Liver (tissue), 9 donors: ENCODE data around the gene PACS1. TPM values are rescaled to one million over a fixed set of nuclear protein-coding genes. Genes with fewer than 3 reads are reported as not detected.

Source experiments
- DNase-seq: peaks from one replicate; pipeline ENCODE4 v3.0.0-alpha.2; 2017; ENCODE audit warnings: low spot score
- H3K27ac ChIP-seq, 2 donors: one replicate each; pipeline ENCODE4 v1.7.0; 2013; ENCODE audit warnings: inconsistent platforms in 2 of 2, low read length in 2 of 2, control low read depth in 1 of 2, low read depth in 1 of 2, mild to moderate bottlenecking in 1 of 2
- H3K27me3 ChIP-seq, 4 donors: one replicate each; pipeline versions ENCODE4 v1.6.1 to v1.7.0; 2013; ENCODE audit warnings: low read length in 3 of 4, inconsistent platforms in 1 of 4, mild to moderate bottlenecking in 1 of 4, moderate library complexity in 1 of 4; ENCODE audit not compliant: control insufficient read depth in 4 of 4, insufficient read depth in 4 of 4
- H3K36me3 ChIP-seq, 4 donors: one replicate each; pipeline versions ENCODE4 v1.6.1 to v1.7.0; 2013; ENCODE audit warnings: low read length in 3 of 4, mild to moderate bottlenecking in 3 of 4, low read depth in 1 of 4, moderate library complexity in 1 of 4; ENCODE audit not compliant: control insufficient read depth in 4 of 4, insufficient read depth in 3 of 4
- H3K4me1 ChIP-seq, 4 donors: one replicate each; pipeline versions ENCODE4 v1.6.1 to v1.7.0; 2013; ENCODE audit warnings: low read length in 3 of 4, mild to moderate bottlenecking in 3 of 4, moderate library complexity in 1 of 4; ENCODE audit not compliant: control insufficient read depth in 4 of 4, insufficient read depth in 4 of 4
- H3K4me3 ChIP-seq, 3 donors: one replicate each; pipeline versions ENCODE4 v1.6.1 to v1.7.0; 2013; ENCODE audit warnings: low read length in 3 of 3, control low read depth in 1 of 3, low read depth in 1 of 3, mild to moderate bottlenecking in 1 of 3
- H3K9ac ChIP-seq, 2 donors: one replicate each; pipeline ENCODE4 v1.7.0; 2013; ENCODE audit warnings: low read length in 2 of 2, mild to moderate bottlenecking in 2 of 2, moderate library complexity in 2 of 2, control low read depth in 1 of 2, low read depth in 1 of 2
- H3K9me3 ChIP-seq, 4 donors: one replicate each; pipeline versions ENCODE4 v1.6.1 to v1.7.0; 2013; ENCODE audit warnings: low read length in 3 of 4; ENCODE audit not compliant: control insufficient read depth in 4 of 4
- EGR1 ChIP-seq, 2 donors: IDR thresholded peaks; 2 replicates each; pipeline ENCODE4 v1.6.1; 2016 to 2018; ENCODE audit warnings: antibody characterized with exemption in 2 of 2, low read depth in 2 of 2
- FOXA1 ChIP-seq: IDR thresholded peaks from 2 replicates; pipeline ENCODE4 v1.6.1; 2016; ENCODE audit warnings: antibody characterized with exemption
- FOXA2 ChIP-seq: IDR thresholded peaks from 2 replicates; pipeline ENCODE4 v1.6.1; 2016; ENCODE audit warnings: antibody characterized with exemption
- GABPA ChIP-seq, 2 donors: IDR thresholded peaks in 1 of 2; conservative IDR thresholded peaks in 1 of 2; 2 replicates each; pipeline ENCODE4 v1.6.1; 2016; ENCODE audit warnings: antibody characterized with exemption in 2 of 2, mild to moderate bottlenecking in 1 of 2, moderate library complexity in 1 of 2
- HNF4A ChIP-seq, 2 donors: conservative IDR thresholded peaks; 2 replicates each; pipeline ENCODE4 v1.6.1; 2016; ENCODE audit warnings: antibody characterized with exemption in 2 of 2, mild to moderate bottlenecking in 2 of 2
- JUND ChIP-seq, 2 donors: IDR thresholded peaks; 2 replicates each; pipeline ENCODE4 v1.6.1; 2016; ENCODE audit warnings: antibody characterized with exemption in 2 of 2
- NR2F2 ChIP-seq: IDR thresholded peaks from 2 replicates; pipeline ENCODE4 v1.6.1; 2016; ENCODE audit warnings: antibody characterized with exemption
- RAD21 ChIP-seq, 2 donors: IDR thresholded peaks; 2 replicates each; pipeline ENCODE4 v1.6.1; 2016; ENCODE audit warnings: antibody characterized with exemption in 2 of 2, mild to moderate bottlenecking in 2 of 2
- RXRA ChIP-seq, 2 donors: IDR thresholded peaks; 2 replicates each; pipeline ENCODE4 v1.6.1; 2017 to 2018; ENCODE audit warnings: antibody characterized with exemption in 2 of 2, mild to moderate bottlenecking in 1 of 2
- SP1 ChIP-seq: IDR thresholded peaks from 2 replicates; pipeline ENCODE4 v1.6.1; 2018; ENCODE audit warnings: antibody characterized with exemption, mild to moderate bottlenecking
- TAF1 ChIP-seq: conservative IDR thresholded peaks from 2 replicates; pipeline ENCODE4 v1.6.1; 2016; ENCODE audit warnings: antibody characterized with exemption, mild to moderate bottlenecking
- YY1 ChIP-seq: IDR thresholded peaks from 2 replicates; pipeline ENCODE4 v1.6.1; 2016; ENCODE audit warnings: antibody characterized with exemption, mild to moderate bottlenecking
- WGBS: extraction: QIAGEN DNeasy Blood & Tissue Kit; methylation state at CpG from one replicate; pipeline ENCODE4 v1.1.7; 2013; 5-methylcytosine and 5-hydroxymethylcytosine counted together
- polyA plus RNA-seq, 2 donors: library from polyadenylated mRNA; stranded (reverse) in 1 of 2; unstranded in 1 of 2; fragments of 200-250 nt in 1 of 2; fragments of >200 nt in 1 of 2; fragmentation: Nextera tagmentation in 1 of 2; extraction: Ambion mirVana in 1 of 2; gene quantifications; one replicate each; pipeline versions ENCODE4 v1.2.1 to v1.2.3, GENCODE V29; 2013 to 2015
- total RNA-seq, 2 donors: library from RNA; depleted of rRNA; stranded (reverse); fragments of >200 nt; gene quantifications; one replicate each; pipeline ENCODE4 v1.2.3, GENCODE V29; 2014
- TF ChIP-seq, protein P1 (sequence below): IDR thresholded peaks from 2 replicates; pipeline ENCODE4 v1.6.1; 2016; ENCODE audit warnings: antibody characterized with exemption
- TF ChIP-seq, protein P2 (sequence below): IDR thresholded peaks from 2 replicates; pipeline ENCODE4 v1.6.1; 2016; ENCODE audit warnings: antibody characterized with exemption
- TF ChIP-seq, protein P3 (sequence below): IDR thresholded peaks from 2 replicates; pipeline ENCODE4 v1.6.1; 2016; ENCODE audit warnings: antibody characterized with exemption, mild to moderate bottlenecking
- TF ChIP-seq, protein P4 (sequence below): fragments of 150-350 bp; IDR thresholded peaks from 2 replicates; pipeline ENCODE4 v1.5.1; 2017; ENCODE audit warnings: improper control_type of control experiment, low read depth, low read length; ENCODE audit not compliant: missing input control
- donor health status: healthy.
- donor health status: healthy.
- donor health status: healthy.
- donor health status: healthy.
- donor health status: healthy.

Gene PACS1
- total and polyA plus RNA-seq, 4 donors, result 2.7 to 9.1 (median 7.3) TPM

DNA sequence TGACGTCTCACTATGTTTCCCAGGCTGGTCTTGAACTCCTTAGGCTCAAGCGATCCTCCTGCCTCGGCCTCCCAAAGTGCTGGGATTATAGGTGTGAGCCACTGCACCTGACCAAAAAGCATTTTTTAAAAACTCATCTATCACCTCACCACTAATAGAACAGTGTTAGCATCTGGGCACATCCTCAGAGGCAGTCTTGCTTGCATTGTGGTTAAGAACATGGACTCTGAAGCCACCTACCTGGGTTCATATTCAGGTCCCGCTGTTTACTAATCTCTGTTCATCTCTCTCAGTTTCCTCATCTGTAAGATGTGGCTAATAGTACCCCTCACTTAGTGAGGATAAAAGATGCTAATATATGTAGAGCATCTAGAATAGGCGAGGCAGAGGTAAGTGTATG, 90.6 kb downstream of the PACS1 start:
- no peak overlapping the region for H3K27ac ChIP-seq
- no peak for DNase-seq
- H3K9me3 ChIP-seq, result no peaks in the 10 kb centered on the region
- H3K36me3 ChIP-seq, result no peaks in the 10 kb centered on the region
- no peaks in the 10 kb centered on the region for H3K27me3 ChIP-seq
- 97% methylated on average over 5 of the region's 5 CpGs for WGBS
- H3K4me1 ChIP-seq, result no peaks in the 10 kb centered on the region
- H3K4me3 ChIP-seq, result no peak overlapping the region
- no peak overlapping the region for H3K9ac ChIP-seq
- TF ChIP-seq JUND (IDR thresholded peaks at IDR 0.05), result no peak
- no peak for TF ChIP-seq TAF1
- TF ChIP-seq, protein P1, sequence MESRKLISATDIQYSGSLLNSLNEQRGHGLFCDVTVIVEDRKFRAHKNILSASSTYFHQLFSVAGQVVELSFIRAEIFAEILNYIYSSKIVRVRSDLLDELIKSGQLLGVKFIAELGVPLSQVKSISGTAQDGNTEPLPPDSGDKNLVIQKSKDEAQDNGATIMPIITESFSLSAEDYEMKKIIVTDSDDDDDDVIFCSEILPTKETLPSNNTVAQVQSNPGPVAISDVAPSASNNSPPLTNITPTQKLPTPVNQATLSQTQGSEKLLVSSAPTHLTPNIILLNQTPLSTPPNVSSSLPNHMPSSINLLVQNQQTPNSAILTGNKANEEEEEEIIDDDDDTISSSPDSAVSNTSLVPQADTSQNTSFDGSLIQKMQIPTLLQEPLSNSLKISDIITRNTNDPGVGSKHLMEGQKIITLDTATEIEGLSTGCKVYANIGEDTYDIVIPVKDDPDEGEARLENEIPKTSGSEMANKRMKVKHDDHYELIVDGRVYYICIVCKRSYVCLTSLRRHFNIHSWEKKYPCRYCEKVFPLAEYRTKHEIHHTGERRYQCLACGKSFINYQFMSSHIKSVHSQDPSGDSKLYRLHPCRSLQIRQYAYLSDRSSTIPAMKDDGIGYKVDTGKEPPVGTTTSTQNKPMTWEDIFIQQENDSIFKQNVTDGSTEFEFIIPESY, result no peak
- TF ChIP-seq FOXA1, result no peak
- TF ChIP-seq HNF4A (conservative IDR thresholded peaks at IDR 0.05), result no peak
- TF ChIP-seq NR2F2, result no peak
- no peak for TF ChIP-seq YY1

DNA sequence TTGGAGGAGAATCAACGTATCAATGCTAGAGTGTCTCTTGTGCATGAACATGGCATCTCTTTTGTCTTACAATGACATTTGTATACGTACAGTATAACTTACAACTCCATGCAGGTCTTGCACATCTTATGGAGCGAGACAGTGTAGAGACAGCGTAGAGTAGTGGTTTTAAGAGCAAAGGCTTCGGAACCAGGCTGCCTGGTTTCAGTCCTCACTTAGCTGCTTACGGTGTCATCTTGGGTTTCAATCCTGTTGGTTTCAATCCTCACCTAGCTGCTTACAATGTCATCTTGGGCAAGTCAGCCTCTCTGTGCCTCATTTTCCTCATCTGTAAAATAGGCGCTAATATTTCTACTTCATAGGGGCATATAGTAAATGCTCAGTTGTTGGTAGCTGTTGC, 98.2 kb downstream of the PACS1 start:
- no peak overlapping the region for H3K27ac ChIP-seq
- TF ChIP-seq RAD21 (IDR thresholded peaks at IDR 0.05), result no peak
- no peak for TF ChIP-seq FOXA2
- TF ChIP-seq, protein P2, sequence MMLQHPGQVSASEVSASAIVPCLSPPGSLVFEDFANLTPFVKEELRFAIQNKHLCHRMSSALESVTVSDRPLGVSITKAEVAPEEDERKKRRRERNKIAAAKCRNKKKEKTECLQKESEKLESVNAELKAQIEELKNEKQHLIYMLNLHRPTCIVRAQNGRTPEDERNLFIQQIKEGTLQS, result no peak
- no peak for TF ChIP-seq JUND (IDR thresholded peaks at IDR 0.05)
- no peak for TF ChIP-seq SP1
- TF ChIP-seq, protein P3, sequence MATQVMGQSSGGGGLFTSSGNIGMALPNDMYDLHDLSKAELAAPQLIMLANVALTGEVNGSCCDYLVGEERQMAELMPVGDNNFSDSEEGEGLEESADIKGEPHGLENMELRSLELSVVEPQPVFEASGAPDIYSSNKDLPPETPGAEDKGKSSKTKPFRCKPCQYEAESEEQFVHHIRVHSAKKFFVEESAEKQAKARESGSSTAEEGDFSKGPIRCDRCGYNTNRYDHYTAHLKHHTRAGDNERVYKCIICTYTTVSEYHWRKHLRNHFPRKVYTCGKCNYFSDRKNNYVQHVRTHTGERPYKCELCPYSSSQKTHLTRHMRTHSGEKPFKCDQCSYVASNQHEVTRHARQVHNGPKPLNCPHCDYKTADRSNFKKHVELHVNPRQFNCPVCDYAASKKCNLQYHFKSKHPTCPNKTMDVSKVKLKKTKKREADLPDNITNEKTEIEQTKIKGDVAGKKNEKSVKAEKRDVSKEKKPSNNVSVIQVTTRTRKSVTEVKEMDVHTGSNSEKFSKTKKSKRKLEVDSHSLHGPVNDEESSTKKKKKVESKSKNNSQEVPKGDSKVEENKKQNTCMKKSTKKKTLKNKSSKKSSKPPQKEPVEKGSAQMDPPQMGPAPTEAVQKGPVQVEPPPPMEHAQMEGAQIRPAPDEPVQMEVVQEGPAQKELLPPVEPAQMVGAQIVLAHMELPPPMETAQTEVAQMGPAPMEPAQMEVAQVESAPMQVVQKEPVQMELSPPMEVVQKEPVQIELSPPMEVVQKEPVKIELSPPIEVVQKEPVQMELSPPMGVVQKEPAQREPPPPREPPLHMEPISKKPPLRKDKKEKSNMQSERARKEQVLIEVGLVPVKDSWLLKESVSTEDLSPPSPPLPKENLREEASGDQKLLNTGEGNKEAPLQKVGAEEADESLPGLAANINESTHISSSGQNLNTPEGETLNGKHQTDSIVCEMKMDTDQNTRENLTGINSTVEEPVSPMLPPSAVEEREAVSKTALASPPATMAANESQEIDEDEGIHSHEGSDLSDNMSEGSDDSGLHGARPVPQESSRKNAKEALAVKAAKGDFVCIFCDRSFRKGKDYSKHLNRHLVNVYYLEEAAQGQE, result no peak
- TF ChIP-seq NR2F2, result no peak
- TF ChIP-seq HNF4A (conservative IDR thresholded peaks at IDR 0.05), result no peak
- TF ChIP-seq EGR1 (IDR thresholded peaks at IDR 0.05; ENCODE audit: low read depth in 2 of 2), result no peak
- no peak for TF ChIP-seq RXRA (IDR thresholded peaks at IDR 0.05)
- TF ChIP-seq, protein P4, sequence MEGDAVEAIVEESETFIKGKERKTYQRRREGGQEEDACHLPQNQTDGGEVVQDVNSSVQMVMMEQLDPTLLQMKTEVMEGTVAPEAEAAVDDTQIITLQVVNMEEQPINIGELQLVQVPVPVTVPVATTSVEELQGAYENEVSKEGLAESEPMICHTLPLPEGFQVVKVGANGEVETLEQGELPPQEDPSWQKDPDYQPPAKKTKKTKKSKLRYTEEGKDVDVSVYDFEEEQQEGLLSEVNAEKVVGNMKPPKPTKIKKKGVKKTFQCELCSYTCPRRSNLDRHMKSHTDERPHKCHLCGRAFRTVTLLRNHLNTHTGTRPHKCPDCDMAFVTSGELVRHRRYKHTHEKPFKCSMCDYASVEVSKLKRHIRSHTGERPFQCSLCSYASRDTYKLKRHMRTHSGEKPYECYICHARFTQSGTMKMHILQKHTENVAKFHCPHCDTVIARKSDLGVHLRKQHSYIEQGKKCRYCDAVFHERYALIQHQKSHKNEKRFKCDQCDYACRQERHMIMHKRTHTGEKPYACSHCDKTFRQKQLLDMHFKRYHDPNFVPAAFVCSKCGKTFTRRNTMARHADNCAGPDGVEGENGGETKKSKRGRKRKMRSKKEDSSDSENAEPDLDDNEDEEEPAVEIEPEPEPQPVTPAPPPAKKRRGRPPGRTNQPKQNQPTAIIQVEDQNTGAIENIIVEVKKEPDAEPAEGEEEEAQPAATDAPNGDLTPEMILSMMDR, result no peak
- TF ChIP-seq YY1, result no peak
- TF ChIP-seq, protein P1, result no peak
- no peak for TF ChIP-seq FOXA1
- TF ChIP-seq GABPA (IDR thresholded peaks at IDR 0.05 in 1 of 2, conservative IDR thresholded peaks at IDR 0.05 in 1 of 2), result no peak
- WGBS, result 97% methylated on average over 7 of the region's 7 CpGs

More for the DNA sequence above, 98.2 kb downstream of the PACS1 start:
- no peaks in the 10 kb centered on the region for H3K4me1 ChIP-seq
- DNase-seq, result no peak
- no peak overlapping the region for H3K9ac ChIP-seq
- no peaks in the 10 kb centered on the region for H3K9me3 ChIP-seq
- no peak overlapping the region for H3K4me3 ChIP-seq
- H3K36me3 ChIP-seq, result no peaks in the 10 kb centered on the region
- no peaks in the 10 kb centered on the region for H3K27me3 ChIP-seq
